NB4 (cell line): ENCODE data around the gene TIPARP.

Source experiments
- CTCF ChIP-seq: IDR thresholded peaks from one replicate; pipeline ENCODE4 v1.5.1; 2012; ENCODE audit warnings: low read depth, low read length
- POLR2A ChIP-seq: IDR thresholded peaks from 2 replicates; pipeline ENCODE4 v1.6.1; 2011; ENCODE audit warnings: mild to moderate bottlenecking; ENCODE audit not compliant: insufficient read length; ENCODE audit errors: extremely low read depth

GRCh38 chr3:156673732-156674045 is 701 bp upstream of the TIPARP start:
- TF ChIP-seq CTCF, result no peak
- TF ChIP-seq POLR2A, result no peak
